Metanephros (tissue), 1 donor: Measurements from ENCODE around the gene ADCY2. TPM values are rescaled to one million over a fixed set of nuclear protein-coding genes. Genes with fewer than 3 reads are reported as not detected.

Source experiments
- total RNA-seq: library from RNA; depleted of rRNA; stranded (reverse); fragments of >200 nt; gene quantifications from one replicate; pipeline ENCODE4 v1.2.3, GENCODE V29; 2014

The ADCY2 gene
- total RNA-seq, result 17.0 TPM

DNA sequence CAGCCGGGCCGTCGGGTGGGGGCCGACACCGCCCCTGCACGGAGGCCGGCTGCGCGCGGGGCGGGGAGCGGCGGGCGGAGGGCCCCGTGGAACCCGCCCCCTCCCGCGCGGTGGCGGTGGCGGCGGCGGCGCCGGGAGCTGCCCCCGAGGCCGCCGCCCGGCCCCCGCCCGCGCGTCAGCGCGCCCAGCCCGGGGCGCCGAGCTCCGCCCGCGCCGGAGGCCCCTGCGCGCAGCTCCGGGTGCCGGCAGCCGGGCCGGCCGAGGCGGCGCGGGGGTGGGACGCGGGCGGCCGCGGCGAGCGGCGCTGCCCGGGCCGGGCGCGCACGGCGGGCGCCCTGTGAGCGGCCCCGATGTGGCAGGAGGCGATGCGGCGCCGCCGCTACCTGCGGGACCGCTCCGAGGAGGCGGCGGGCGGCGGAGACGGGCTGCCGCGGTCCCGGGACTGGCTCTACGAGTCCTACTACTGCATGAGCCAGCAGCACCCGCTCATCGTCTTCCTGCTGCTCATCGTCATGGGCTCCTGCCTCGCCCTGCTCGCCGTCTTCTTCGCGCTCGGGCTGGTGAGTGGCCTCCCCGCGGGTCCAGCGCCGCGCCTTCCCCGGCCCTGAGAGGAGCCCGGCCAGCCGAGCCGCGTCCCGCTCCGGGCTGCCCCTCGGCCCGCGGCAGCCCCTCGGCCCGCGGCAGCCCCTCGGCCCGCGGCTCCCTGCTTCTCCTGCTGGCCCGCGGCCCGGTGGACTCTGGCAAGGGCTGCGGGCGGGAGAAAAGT is at the start of gene ADCY2:
Gene ADCY2 (plus strand): TSS at position 192 of the 766 bp plus-strand sequence. CDS start 159 bp downstream, at position 351.

DNA sequence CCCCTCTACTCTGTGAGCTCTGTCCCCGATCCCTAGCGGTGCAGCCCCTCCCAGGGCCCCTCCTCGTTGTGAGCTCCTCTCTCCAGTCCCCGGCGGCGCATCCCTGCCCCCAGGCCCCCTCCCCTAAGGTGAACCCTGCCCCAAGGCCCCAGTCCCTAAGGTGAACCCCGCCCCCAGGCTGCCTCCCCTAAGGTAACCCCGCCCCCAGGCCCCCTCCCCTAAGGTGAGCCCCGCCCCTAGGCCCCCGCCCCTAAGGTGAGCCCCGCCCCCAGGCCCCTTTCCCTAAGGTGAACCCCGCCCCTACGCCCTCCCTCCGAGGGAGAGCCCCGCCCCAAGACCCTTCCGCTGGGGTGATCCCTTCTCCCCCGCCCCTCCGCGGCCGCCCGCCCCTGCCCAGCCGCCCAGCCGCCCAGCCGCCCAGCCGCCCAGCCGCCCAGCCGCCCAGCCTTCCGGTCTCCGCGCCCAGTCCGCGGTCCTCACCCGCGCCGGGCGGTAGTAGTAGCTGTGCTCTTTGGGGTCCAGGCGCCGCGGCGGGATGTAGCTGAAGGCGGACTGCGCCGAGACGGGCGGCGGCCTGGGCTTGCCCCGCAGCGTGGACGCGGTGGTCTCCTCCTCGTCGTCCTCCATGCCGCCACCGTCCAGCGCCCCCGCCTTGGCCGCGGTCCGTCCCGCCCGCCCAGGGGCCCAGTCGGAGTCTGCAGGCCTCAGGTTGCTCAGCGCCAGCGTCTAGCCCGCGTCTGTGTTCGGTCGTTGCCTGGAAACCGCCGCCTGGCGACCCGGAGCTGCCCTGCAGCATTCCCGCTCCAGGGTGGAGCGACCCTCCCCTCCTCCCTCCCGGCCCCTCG is 454.7 kb downstream of the ADCY2 start, which contains the start of gene CFAP90:
Gene CFAP90 (minus strand): TSS at position 739 of the 845 bp plus-strand sequence. CDS start 112 bp downstream, at position 627.

DNA sequence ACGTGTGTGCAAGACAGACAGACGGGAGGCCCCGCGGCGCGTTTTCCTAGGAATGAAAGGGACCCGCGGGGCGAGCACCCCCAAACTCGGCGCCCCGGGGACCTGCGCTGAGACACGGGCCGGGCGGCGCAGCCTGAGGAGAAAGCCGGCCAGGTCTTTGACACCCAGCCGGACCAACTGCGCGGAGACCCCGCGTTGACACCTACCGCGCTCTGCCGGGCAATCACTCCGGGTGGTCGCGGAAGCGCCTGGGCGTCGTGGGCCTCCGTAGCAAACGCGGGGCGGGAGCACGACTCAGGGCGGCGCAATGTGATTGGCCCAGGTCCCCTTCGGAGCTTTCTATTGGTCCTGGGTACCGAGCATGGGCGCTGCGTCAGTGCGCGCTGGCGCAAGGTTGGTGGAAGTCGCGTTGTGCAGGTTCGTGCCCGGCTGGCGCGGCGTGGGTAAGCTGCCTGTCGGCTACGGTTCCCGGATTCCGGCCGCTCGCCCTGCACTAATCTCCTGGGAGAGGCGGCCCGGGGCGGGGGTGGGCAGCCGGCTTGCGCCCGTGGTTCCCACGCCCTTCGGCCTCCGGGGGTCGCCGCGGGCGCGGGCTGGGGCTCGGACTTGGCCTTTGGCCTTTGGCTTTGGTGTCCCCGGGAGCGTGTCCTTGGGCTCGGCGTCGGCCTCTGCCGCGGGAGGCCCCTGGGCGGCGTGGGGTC is 473.0 kb downstream of the ADCY2 start, which contains the start of the genes FASTKD3 and MTRR:
Gene FASTKD3 (minus strand): TSS at position 259 of the 701 bp plus-strand sequence. CDS start 948 bp downstream, outside the sequence.
Gene MTRR (plus strand): TSS at position 376 of the 701 bp plus-strand sequence. CDS start 1,647 bp downstream, outside the sequence.

